Kidney (tissue), 14 donors: Measurements from ENCODE around the gene TNS2. TPM values are rescaled to one million over a fixed set of nuclear protein-coding genes. Genes with fewer than 3 reads are reported as not detected.
"Not testable (repeated sequence)": the region's sequence is repeated elsewhere in the genome, so short reads cannot be mapped to it uniquely, and the experiment has no call there.

ENCODE experiments used
- DNase-seq, 5 donors: peaks; one replicate each; pipeline ENCODE4 v3.0.0-alpha.2; 2013 to 2020
- FAIRE-seq: peaks from 2 replicates; lab custom pipeline; 2012; peaks lifted over from hg19 to GRCh38; lab: Jason Lieb, UNC
- H3K27ac ChIP-seq, 2 donors: one replicate each; pipeline ENCODE4 v1.7.0; 2013; ENCODE audit warnings: low read depth in 2 of 2, low read length in 2 of 2, inconsistent platforms in 1 of 2
- H3K27me3 ChIP-seq: one replicate; pipeline ENCODE4 v1.7.1; 2013; ENCODE audit warnings: low read length, inconsistent platforms; ENCODE audit not compliant: control insufficient read depth, insufficient read depth
- H3K36me3 ChIP-seq, 3 donors: one replicate each; pipeline versions ENCODE4 v1.7.0 to v1.7.1; 2013; ENCODE audit warnings: low read length in 3 of 3, control low read depth in 1 of 3, inconsistent platforms in 1 of 3; ENCODE audit not compliant: insufficient read depth in 3 of 3, control insufficient read depth in 2 of 3
- H3K4me1 ChIP-seq, 3 donors: one replicate each; pipeline versions ENCODE4 v1.7.0 to v1.7.1; 2013; ENCODE audit warnings: low read length in 3 of 3, inconsistent platforms in 1 of 3, low read depth in 1 of 3; ENCODE audit not compliant: control insufficient read depth in 2 of 3, insufficient read depth in 2 of 3
- H3K4me3 ChIP-seq, 3 donors: one replicate each; pipeline versions ENCODE4 v1.7.0 to v1.8.1; 2013; ENCODE audit warnings: low read length in 3 of 3, control low read depth in 1 of 3, inconsistent platforms in 1 of 3
- H3K9ac ChIP-seq, 3 donors: one replicate each; pipeline versions ENCODE4 v1.7.0 to v1.7.1; 2013; ENCODE audit warnings: low read length in 3 of 3, control low read depth in 1 of 3, inconsistent platforms in 1 of 3
- H3K9me3 ChIP-seq, 3 donors: one replicate each; pipeline versions ENCODE4 v1.7.0 to v1.7.1; 2013; ENCODE audit warnings: low read length in 3 of 3, control low read depth in 1 of 3, inconsistent platforms in 1 of 3; ENCODE audit not compliant: control insufficient read depth in 2 of 3, insufficient read depth in 1 of 3
- intact Hi-C: fragments of 100-400 bp; cut with DNase I; formaldehyde crosslinking; loops from one replicate; pipeline ENCODE4 v1.11.1; 2022
- polyA plus RNA-seq: library from polyadenylated mRNA; stranded (reverse); fragments of 350-450 nt; fragmentation: Illumina TruSeq; extraction: RNeasy Lipid Tissue Mini Kit (QIAGEN cat#74804); gene quantifications from one replicate; pipeline ENCODE4 v1.2.3, GENCODE V29; 2014; ENCODE audit warnings: low read depth, low replicate concordance; ENCODE audit not compliant: insufficient read depth
- total RNA-seq: library from RNA; stranded (reverse); fragmentation: NEBNext Ultra II Directional; extraction: Animal tissue kit (Norgen Biotek cat#: 25700); gene quantifications from one replicate; pipeline ENCODE4 v1.2.1, GENCODE V29; 2021
- TF ChIP-seq, protein P1 (sequence below): IDR thresholded peaks from 3 replicates; pipeline ENCODE4 v1.5.1; 2012; ENCODE audit warnings: mild to moderate bottlenecking, moderate library complexity, borderline replicate concordance; ENCODE audit not compliant: insufficient read depth; ENCODE audit errors: extremely low read depth
- donor health status: control.
- donor health status: control.
- donor health status: control.
- donor health status: control.
- donor health status: control.
- donor health status: DM: yes; HTN: yes; CAD: no.
- donor health status: Normal renal cell carcinoma (clear cell type).

The TNS2 gene
- total and polyA plus RNA-seq, 2 donors from 2014 or later: 90.1 to 179 TPM

DNA sequence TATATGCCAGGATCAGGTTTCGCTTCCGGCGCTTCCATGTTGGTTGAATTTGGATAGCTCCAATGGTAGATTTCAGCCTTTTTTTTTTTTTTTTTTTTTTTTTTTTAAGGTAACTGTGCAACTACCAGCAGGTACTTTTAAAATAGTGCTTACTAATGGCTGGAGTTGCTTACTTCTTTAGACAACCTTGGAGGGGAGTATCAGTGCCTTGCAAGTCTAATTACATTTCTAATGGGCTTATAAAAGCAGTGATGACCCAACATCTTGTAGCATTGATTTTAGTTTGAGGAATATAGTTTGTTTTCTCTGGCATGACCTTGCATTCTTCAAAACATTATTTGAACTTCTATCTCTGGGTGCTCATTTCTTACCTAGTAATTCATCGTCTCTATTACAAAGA, 42.5 kb upstream of the TNS2 start:
- intact Hi-C loops: no loop called here
- Histone ChIP-seq H3K36me3 (no peaks in the 10 kb centered on the region), H3K4me1 (peaks cover 5 to 29% (median 21%) of the 10 kb centered on the region in 3 donors), H3K27ac (no peak overlapping the region), H3K9me3 (no peaks in the 10 kb centered on the region), H3K9ac (peak overlapping the region; percentile 94 to 98 (median 95)), H3K4me3 (peak overlapping the region; percentile 98 to 100 (median 99)), H3K27me3 (no peaks in the 10 kb centered on the region)
- no peak for FAIRE-seq
- no peak for DNase-seq
- TF ChIP-seq, protein P1, sequence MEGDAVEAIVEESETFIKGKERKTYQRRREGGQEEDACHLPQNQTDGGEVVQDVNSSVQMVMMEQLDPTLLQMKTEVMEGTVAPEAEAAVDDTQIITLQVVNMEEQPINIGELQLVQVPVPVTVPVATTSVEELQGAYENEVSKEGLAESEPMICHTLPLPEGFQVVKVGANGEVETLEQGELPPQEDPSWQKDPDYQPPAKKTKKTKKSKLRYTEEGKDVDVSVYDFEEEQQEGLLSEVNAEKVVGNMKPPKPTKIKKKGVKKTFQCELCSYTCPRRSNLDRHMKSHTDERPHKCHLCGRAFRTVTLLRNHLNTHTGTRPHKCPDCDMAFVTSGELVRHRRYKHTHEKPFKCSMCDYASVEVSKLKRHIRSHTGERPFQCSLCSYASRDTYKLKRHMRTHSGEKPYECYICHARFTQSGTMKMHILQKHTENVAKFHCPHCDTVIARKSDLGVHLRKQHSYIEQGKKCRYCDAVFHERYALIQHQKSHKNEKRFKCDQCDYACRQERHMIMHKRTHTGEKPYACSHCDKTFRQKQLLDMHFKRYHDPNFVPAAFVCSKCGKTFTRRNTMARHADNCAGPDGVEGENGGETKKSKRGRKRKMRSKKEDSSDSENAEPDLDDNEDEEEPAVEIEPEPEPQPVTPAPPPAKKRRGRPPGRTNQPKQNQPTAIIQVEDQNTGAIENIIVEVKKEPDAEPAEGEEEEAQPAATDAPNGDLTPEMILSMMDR: no peak

GRCh38 chr12:53008760-53009159, 41.1 kb upstream of the TNS2 start:
- FAIRE-seq, H3K27ac ChIP-seq, H3K9me3 ChIP-seq, H3K4me3 ChIP-seq, DNase-seq, H3K9ac ChIP-seq, H3K27me3 ChIP-seq, intact Hi-C loops, H3K36me3 ChIP-seq: not testable (repeated sequence)
- peaks cover 5 to 29% (median 21%) of the 10 kb centered on the region in 3 donors for H3K4me1 ChIP-seq

DNA sequence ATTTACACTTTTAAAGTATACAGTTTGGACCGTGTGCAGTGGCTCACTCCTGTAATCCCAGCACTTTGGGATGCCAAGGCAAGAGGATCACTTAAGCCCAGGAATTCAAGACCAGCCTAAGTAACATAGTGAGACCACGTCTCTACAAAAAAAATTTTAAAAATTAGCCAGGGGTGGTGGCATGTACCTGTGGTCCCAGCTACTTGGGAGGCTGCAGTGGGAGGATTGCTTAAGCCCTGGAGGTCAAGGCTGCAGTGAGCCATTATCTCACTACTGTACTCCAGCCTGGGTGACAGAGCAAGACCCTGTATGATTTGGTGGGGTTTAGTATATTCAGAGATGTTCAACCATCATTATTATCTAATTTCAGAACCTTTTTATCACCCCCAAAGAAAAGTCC, 38.9 kb upstream of the TNS2 start:
- Histone ChIP-seq H3K27me3 (no peaks in the 10 kb centered on the region), H3K9ac (no peak overlapping the region), H3K27ac (no peak overlapping the region), H3K4me1 (peaks cover 5 to 27% (median 21%) of the 10 kb centered on the region in 3 donors), H3K4me3 (no peak overlapping the region), H3K9me3 (no peaks in the 10 kb centered on the region), H3K36me3 (no peaks in the 10 kb centered on the region)
- FAIRE-seq (no peak), DNase-seq (no peak)
- TF ChIP-seq, protein P1: no peak
- intact Hi-C loops: no loop called here

DNA sequence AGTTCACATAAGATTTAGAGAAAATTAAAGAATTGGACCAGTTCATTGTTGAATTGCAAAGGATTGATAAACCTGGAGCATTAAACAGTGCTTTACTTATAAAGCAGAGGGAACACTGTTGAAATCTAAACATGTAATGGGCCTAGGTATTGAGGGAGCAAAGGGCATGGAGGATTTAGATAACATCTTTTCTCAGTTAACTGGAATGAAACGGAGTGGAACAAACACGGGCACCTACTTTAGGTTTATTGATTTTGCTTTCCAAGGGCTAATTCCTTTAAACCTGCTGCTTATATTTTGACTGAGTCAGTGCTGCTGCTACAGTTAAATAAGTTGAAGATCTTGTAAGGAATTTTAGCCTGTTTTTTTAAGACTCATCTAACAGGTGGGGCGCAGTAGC, 38.0 kb upstream of the TNS2 start:
- no peak for DNase-seq

More for the DNA sequence above, 38.0 kb upstream of the TNS2 start:
- no peak for FAIRE-seq
- Histone ChIP-seq H3K9ac (no peak overlapping the region), H3K27ac (no peak overlapping the region), H3K27me3 (no peaks in the 10 kb centered on the region), H3K36me3 (no peaks in the 10 kb centered on the region), H3K9me3 (no peaks in the 10 kb centered on the region), H3K4me3 (no peak overlapping the region), H3K4me1 (peaks cover 5 to 25% (median 21%) of the 10 kb centered on the region in 3 donors)
- TF ChIP-seq, protein P1: no peak
- intact Hi-C loops: no loop called here
